Peyer's patch (tissue), 4 donors: ENCODE data around the gene RPS3. TPM values are rescaled to one million over a fixed set of nuclear protein-coding genes. Genes with fewer than 3 reads are reported as not detected.
"Not testable (repeated sequence)": the region's sequence is repeated elsewhere in the genome, so short reads cannot be mapped to it uniquely, and the experiment has no call there.

Source experiments
- DNase-seq, 3 donors: peaks; one replicate each; pipeline ENCODE4 v3.0.0-alpha.2; 2017 to 2019
- H3K27ac ChIP-seq, 4 donors: fragments of 200-600 bp; sonication (generic); one replicate each; pipeline ENCODE4 v1.5.1; 2016 to 2019
- H3K27me3 ChIP-seq, 2 donors: fragments of 200-600 bp; sonication (generic); one replicate each; pipeline ENCODE4 v1.5.1; 2019
- H3K36me3 ChIP-seq, 3 donors: fragments of 200-600 bp; sonication (generic); one replicate each; pipeline ENCODE4 v1.5.1; 2016 to 2019
- H3K4me1 ChIP-seq, 4 donors: fragments of 200-600 bp; sonication (generic); one replicate each; pipeline ENCODE4 v1.5.1; 2016 to 2019
- H3K4me3 ChIP-seq, 4 donors: fragments of 200-600 bp; sonication (generic); 1 replicate in 3 of 4; 2 replicates in 1 of 4; pipeline ENCODE4 v1.5.1; 2016 to 2019; ENCODE audit warnings: mild to moderate bottlenecking in 1 of 4
- H3K9me3 ChIP-seq, 4 donors: fragments of 200-600 bp; sonication (generic); one replicate each; pipeline ENCODE4 v1.5.1; 2016 to 2019; ENCODE audit warnings: mild to moderate bottlenecking in 1 of 4
- CTCF ChIP-seq, 6 experiments: fragments of 450-650 bp in 4 of 6; fragments of 200-600 bp in 2 of 6; sonication (generic) in 1 of 6; IDR thresholded peaks; one replicate each; pipeline ENCODE4 v1.5.1; 2017 to 2019; ENCODE audit warnings: antibody characterized with exemption in 6 of 6, mild to moderate bottlenecking in 3 of 6, moderate library complexity in 1 of 6
- POLR2A ChIP-seq, 2 donors: fragments of 450-650 bp; IDR thresholded peaks; one replicate each; pipeline ENCODE4 v1.5.1; 2017; ENCODE audit warnings: antibody characterized with exemption in 2 of 2, mild to moderate bottlenecking in 2 of 2, moderate library complexity in 2 of 2
- total RNA-seq, 4 donors: library from RNA; depleted of rRNA; stranded (reverse); fragments of >200 nt; gene quantifications; one replicate each; pipeline ENCODE4 v1.1.0, GENCODE V29; 2016

RPS3 gene
- total RNA-seq, 4 donors from 2014 or later: 505 to 1,121 (median 614) TPM

DNA sequence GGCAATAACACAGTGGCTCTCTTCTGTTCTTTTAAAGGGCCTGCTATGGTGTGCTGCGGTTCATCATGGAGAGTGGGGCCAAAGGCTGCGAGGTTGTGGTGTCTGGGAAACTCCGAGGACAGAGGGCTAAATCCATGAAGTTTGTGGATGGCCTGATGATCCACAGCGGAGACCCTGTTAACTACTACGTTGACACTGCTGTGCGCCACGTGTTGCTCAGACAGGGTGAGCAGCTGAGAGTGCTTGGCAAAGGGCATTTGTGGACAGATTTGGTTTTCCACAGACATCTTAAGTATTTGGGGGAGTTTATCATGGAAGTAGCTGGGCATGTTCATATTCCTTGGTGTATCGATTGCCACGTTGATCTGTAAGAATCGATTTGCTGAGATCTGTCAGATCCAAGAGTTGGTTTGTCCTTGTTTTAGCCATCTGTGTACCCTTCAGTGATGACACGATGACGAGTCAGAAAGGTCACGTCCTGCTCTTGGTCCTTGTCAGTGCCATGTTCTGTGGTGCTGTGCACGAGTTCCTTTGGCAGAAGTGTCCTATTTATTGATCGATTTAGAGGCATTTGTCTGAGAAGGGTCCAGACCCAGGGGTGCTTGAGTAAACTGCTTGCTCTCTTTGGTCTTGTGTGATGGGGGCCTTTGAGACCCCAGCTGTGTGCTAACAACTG lies 4.8 kb downstream of the RPS3 start:
- TF ChIP-seq CTCF (IDR thresholded peaks at IDR 0.05) (no peak), POLR2A (IDR thresholded peaks at IDR 0.05) (no peak)

GRCh38 chr11:75406338-75406777 lies 7.0 kb downstream of the RPS3 start:
- H3K9me3 ChIP-seq: no peaks in the 10 kb centered on the region
- TF ChIP-seq CTCF (IDR thresholded peaks at IDR 0.05): no peak
- TF ChIP-seq POLR2A (IDR thresholded peaks at IDR 0.05): no peak
- no peak overlapping the region for H3K4me3 ChIP-seq
- H3K27ac ChIP-seq: no peak overlapping the region
- no peak for DNase-seq
- no peaks in the 10 kb centered on the region for H3K27me3 ChIP-seq
- H3K36me3 ChIP-seq: peaks cover 0 to 69% (median 0%) of the 10 kb centered on the region in 3 donors
- H3K4me1 ChIP-seq: peaks cover 0 to 22% (median under 1%) of the 10 kb centered on the region in 4 donors

More for the DNA sequence above, 4.8 kb downstream of the RPS3 start:
- H3K27me3 ChIP-seq: no peaks in the 10 kb centered on the region
- peaks cover 0 to 34% (median 5%) of the 10 kb centered on the region in 4 donors for H3K4me1 ChIP-seq
- H3K36me3 ChIP-seq: peaks cover 0 to 71% (median 0%) of the 10 kb centered on the region in 3 donors
- H3K9me3 ChIP-seq: no peaks in the 10 kb centered on the region
- H3K4me3 ChIP-seq: no peak overlapping the region
- H3K27ac ChIP-seq: no peak overlapping the region
- DNase-seq: no peak

DNA sequence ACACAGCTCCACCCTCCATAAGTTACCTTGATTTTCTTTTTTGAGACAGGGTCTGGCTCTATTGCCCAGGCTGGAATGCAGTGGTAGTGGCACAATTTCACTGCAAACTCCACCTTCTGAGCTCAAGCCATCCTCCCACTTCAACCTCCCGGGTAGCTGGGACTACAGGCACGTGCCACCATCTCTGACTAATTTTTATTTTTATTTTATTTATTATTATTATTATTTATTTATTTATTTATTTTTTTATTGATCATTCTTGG lies 9.6 kb downstream of the RPS3 start:
- peaks cover 0 to 61% (median 0%) of the 10 kb centered on the region in 3 donors for H3K36me3 ChIP-seq
- TF ChIP-seq POLR2A (IDR thresholded peaks at IDR 0.05): no peak
- TF ChIP-seq CTCF (IDR thresholded peaks at IDR 0.05): no peak
- no peaks in the 10 kb centered on the region for H3K9me3 ChIP-seq
- no peak overlapping the region for H3K27ac ChIP-seq
- no peak overlapping the region for H3K4me3 ChIP-seq
- no peaks in the 10 kb centered on the region for H3K4me1 ChIP-seq
- H3K27me3 ChIP-seq: no peaks in the 10 kb centered on the region
- DNase-seq: no peak

GRCh38 chr11:75409971-75410370 lies 10.7 kb downstream of the RPS3 start:
- DNase-seq, H3K27me3 ChIP-seq, H3K9me3 ChIP-seq, H3K4me3 ChIP-seq, H3K4me1 ChIP-seq, H3K27ac ChIP-seq: not testable (repeated sequence)
- peaks cover 0 to 52% (median 0%) of the 10 kb centered on the region in 3 donors for H3K36me3 ChIP-seq

DNA sequence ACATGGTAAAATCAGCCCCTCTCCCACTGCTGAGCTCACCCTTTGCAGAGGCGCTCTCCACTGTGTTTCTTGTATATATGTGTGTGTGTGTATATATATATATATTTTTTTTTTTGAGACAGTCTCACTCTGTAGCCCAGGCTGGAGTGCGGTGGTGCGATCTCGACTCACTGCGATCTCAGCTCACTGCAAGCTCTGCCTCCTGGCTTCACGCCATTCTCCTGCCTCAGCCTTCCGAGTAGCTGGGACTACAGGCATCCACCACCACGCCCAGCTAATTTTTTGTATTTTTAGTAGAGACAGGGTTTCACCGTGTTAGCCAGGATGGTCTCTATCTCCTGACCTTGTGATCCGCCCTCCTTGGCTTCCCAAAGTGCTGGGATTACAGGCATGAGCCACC lies 13.8 kb downstream of the RPS3 start:
- DNase-seq, H3K27ac ChIP-seq, H3K9me3 ChIP-seq, H3K4me1 ChIP-seq, H3K4me3 ChIP-seq, H3K27me3 ChIP-seq: not testable (repeated sequence)
- peaks cover 0 to 29% (median 0%) of the 10 kb centered on the region in 3 donors for H3K36me3 ChIP-seq

- TF ChIP-seq CTCF (IDR thresholded peaks at IDR 0.05) (no peak), POLR2A (IDR thresholded peaks at IDR 0.05) (no peak)
- H3K27ac ChIP-seq: no peak overlapping the region
- no peaks in the 10 kb centered on the region for H3K27me3 ChIP-seq
- peaks cover 0 to 22% (median 0%) of the 10 kb centered on the region in 3 donors for H3K36me3 ChIP-seq
- H3K4me1 ChIP-seq: no peaks in the 10 kb centered on the region
- H3K4me3 ChIP-seq: no peak overlapping the region
- DNase-seq: no peak
- H3K9me3 ChIP-seq: no peaks in the 10 kb centered on the region
These were observed 14.5 kb downstream of the RPS3 start for GRCh38 chr11:75413864-75414263.
